Fibroblast of skin of abdomen (primary cell): ENCODE measurements around the gene SLC35D3. TPM values are rescaled to one million over a fixed set of nuclear protein-coding genes. Genes with fewer than 3 reads are reported as not detected.
"Not testable (repeated sequence)": the region's sequence is repeated elsewhere in the genome, so short reads cannot be mapped to it uniquely, and the experiment has no call there.

Experiments
- DNase-seq: peaks from one replicate; pipeline ENCODE4 v3.0.0-alpha.2; 2013
- polyA plus RNA-seq, 2 experiments: library from polyadenylated mRNA; unstranded; fragments of 120-200 nt; gene quantifications; one replicate each; pipeline ENCODE4 v1.2.1, GENCODE V29; 2013; ENCODE audit not compliant: insufficient read length in 2 of 2

Gene SLC35D3
- polyA plus RNA-seq (2013, experiment 1 of 2; ENCODE audit: insufficient read length): not detected
- not detected for polyA plus RNA-seq (2013, experiment 2 of 2; ENCODE audit: insufficient read length)

- peak; percentile 4 for DNase-seq
Measured at GRCh38 chr6:136921936-136922684, at the start of gene SLC35D3. SLC35D3 (plus strand) TSS chr6:136922301; CDS start chr6:136922429, 128 bp downstream.

- no peak for DNase-seq
Measured at GRCh38 chr6:136873748-136874147, 48.4 kb upstream of the SLC35D3 start.

GRCh38 chr6:136876469-136876868, 45.6 kb upstream of the SLC35D3 start:
- not testable (repeated sequence) for DNase-seq

- no peak for DNase-seq
Measured at GRCh38 chr6:136880748-136881460, 41.2 kb upstream of the SLC35D3 start.

GRCh38 chr6:136886091-136886490, 36.0 kb upstream of the SLC35D3 start:
- no peak for DNase-seq

GRCh38 chr6:136887953-136888352, 34.1 kb upstream of the SLC35D3 start:
- DNase-seq: no peak

GRCh38 chr6:136889271-136890193, 32.6 kb upstream of the SLC35D3 start:
- DNase-seq: peak; percentile 10

- DNase-seq: no peak
Measured at GRCh38 chr6:136890194-136890839, 31.8 kb upstream of the SLC35D3 start.

- DNase-seq: peak; percentile 21
Measured at GRCh38 chr6:136890986-136891385, 31.1 kb upstream of the SLC35D3 start.

GRCh38 chr6:136893187-136893586, 28.9 kb upstream of the SLC35D3 start:
- DNase-seq: no peak

- no peak for DNase-seq
Measured at GRCh38 chr6:136895901-136896300, 26.2 kb upstream of the SLC35D3 start.

- no peak for DNase-seq
Measured at GRCh38 chr6:136897071-136897470, 25.0 kb upstream of the SLC35D3 start.

GRCh38 chr6:136901212-136901784, 20.8 kb upstream of the SLC35D3 start:
- DNase-seq: no peak

- DNase-seq: not testable (repeated sequence)
Measured at GRCh38 chr6:136904477-136904876, 17.6 kb upstream of the SLC35D3 start.

- no peak for DNase-seq
Measured at GRCh38 chr6:136914947-136915346, 7.2 kb upstream of the SLC35D3 start.

GRCh38 chr6:136918706-136919105, 3.4 kb upstream of the SLC35D3 start:
- DNase-seq: no peak

- DNase-seq: no peak
Measured at GRCh38 chr6:136920216-136920615, 1.9 kb upstream of the SLC35D3 start.

GRCh38 chr6:136920671-136921380, 1.3 kb upstream of the SLC35D3 start:
- peak; percentile 6 for DNase-seq

GRCh38 chr6:136921381-136921935, 643 bp upstream of the SLC35D3 start:
- DNase-seq: peak; percentile 6

GRCh38 chr6:136922685-136923006, 545 bp downstream of the SLC35D3 start:
- no peak for DNase-seq
